Tongue (tissue), 2 donors: Measurements from ENCODE around the gene PROM2. TPM values are rescaled to one million over a fixed set of nuclear protein-coding genes. Genes with fewer than 3 reads are reported as not detected.

Experiments used
- DNase-seq: peaks from one replicate; pipeline ENCODE4 v3.0.0-alpha.2; 2015
- total RNA-seq: library from RNA; depleted of rRNA; stranded (reverse); fragments of >200 nt; gene quantifications from one replicate; pipeline ENCODE4 v1.2.3, GENCODE V29; 2014

PROM2 gene
- total RNA-seq, 1 donor from 2014 or later = 12.6 TPM

DNA sequence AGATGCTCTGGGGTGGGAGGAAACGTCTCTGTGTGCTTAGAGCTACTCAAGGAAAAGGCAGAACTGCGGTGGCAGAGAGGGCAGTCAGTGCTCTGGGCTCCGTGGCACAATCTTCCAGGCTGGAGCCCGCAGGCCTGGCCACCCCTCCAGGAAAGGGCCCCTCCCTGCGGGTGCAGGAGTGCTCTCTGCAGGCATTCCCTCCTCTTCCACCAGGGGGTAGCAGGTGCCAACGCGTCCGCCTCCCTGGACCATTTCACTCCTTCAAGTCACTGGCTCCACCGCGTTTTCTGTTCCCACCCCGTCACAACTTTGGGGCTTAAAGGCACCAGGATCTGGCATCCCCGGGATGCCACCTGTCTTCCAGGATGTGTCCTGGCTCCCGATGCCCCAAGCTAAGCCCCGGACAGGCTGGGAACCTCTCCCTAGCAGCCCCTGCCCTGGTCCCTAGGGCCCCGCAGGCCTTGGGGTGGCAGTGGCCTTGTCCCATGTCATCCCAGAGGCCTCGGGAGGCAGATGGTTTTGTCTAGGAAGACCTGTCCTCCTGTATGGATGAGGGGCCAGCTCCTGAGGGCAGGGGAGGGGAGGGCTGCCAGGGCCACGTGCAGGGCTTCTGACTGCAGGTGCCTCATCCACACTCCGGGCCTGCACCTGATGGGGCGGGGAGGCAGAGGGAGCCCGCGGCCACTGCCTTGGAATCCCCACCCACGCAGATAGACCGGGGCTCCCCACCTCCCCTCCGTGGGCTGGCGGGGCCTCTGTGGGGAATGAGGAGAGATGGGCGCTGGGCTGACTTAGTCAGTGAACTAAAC, 49.3 kb downstream of the PROM2 start:
- DNase-seq = no peak

GRCh38 chr2:95325026-95325425, 50.8 kb downstream of the PROM2 start:
- DNase-seq = no peak

- DNase-seq = no peak
These were observed 51.6 kb downstream of the PROM2 start for GRCh38 chr2:95325590-95326432.

DNA sequence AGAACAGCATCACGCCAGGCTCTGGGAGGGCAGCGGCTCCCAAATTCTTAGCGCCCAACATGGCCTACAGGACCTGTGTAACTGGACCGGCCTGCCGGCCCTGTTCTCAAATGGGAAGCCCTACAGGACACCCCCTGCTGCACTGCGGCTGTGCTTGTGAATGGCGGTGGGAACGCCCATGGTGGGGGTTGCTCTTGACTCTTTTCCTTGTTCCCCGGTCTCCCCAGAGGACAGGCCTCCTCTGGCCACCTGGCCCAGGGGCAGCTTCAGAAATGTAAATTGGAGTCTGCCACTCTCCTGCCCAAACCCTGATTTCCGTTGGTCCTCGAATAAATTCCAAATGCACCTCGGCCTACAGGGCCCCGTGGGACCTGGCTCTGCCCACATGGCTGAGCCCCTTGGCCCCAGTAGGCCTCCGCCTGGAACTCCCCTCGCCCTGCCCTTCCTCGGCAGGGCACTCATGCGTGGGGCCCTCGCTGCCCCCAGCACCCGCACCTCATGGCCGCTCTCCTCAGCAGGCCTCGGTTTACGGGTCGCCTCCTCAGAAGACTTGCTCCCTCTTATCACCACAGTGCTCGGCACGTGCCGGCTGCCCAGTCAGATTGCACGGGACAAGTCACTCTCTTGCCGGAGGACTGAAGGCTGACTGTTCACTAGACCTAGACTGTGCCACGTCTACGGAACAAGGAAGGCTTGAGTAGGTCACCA, 52.3 kb downstream of the PROM2 start:
- no peak for DNase-seq

- DNase-seq = no peak
These were observed 53.6 kb downstream of the PROM2 start for GRCh38 chr2:95327861-95328260.

GRCh38 chr2:95328358-95329125, 54.3 kb downstream of the PROM2 start:
- no peak for DNase-seq

- DNase-seq = no peak
These were observed 55.2 kb downstream of the PROM2 start for GRCh38 chr2:95329401-95329800.

DNA sequence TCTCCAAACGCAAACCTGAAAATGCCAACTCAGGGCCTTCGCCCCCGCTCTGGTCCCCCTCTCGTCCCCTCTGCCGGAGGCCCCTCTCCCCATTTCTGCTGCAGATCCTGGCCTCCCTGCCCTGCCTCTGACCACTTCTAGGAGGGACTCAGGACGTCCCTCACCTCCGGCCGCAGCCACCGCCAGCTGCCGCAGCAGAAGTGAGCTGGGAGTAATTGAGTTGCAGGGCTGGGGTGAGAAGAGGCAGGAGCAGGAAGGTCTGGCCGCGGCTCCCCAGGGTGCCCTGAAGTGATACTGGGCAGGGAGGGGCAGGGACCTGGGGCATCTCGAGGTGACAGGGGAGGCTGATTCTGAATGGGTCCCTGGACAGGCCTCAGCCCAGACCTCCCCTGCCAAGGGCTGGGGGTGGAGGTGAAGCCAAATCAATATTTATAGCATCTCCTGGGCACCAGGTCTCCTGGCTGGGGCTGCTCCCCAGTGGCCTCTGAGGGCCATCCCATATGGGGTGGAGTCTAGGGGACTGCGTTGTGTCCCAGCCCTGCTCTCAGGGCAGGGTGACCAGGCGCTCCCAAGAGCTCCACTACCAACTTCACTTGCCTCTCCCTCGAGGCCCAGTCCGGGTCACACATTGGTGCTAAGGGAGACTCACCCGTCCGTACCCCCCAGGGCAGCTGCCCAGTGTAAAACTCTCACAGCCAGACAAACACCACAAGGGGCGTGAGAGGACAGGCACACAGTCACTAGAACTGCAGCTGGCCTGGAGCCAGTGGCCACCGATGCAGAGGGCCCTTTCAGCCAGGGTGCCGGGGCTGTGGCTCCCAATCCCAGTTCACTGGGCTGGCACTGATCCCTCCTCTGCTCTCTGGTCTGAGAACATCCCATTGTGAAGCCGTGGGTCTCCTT, 55.9 kb downstream of the PROM2 start:
- no peak for DNase-seq

GRCh38 chr2:95330794-95331338, 56.6 kb downstream of the PROM2 start:
- DNase-seq = no peak

DNA sequence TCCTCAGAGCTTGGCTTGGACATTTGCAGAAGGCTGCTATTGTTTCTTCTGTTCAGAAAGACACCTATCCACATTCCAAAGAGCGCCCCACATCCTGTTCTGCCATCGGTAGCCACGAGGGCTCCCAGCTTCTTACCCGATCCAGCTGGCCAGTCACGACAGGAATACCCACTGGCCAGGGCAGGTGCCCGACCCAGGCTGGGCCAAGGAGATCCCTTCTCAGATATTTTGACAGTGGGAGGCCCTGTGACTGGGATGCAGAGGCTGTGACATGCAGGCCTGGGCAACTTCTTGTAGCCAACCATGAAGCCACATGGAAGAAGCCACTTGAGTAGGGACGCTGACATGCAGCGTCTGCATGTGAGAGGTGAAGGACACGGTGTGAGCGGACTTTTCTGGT, 57.4 kb downstream of the PROM2 start:
- no peak for DNase-seq

DNA sequence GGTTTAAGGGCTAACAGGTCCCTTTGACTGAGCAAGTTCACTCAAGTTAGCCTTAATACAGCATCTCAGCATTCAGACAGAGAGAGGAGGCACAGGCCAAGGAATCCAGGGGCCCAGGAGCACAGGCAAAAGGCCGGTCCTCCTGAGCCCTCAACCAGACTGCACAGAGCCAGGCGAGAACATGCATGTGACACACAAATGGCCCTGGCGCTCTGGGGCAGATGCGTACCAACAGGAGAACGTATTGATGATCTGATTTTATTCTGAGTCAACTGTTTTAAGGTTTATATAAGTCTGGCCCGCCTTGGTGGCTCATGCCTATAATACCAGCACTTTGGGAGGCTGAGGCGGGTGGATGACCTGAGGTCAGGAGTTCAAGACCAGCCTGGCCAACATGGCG, 57.8 kb downstream of the PROM2 start:
- DNase-seq = no peak

GRCh38 chr2:95333056-95333455, 58.8 kb downstream of the PROM2 start:
- DNase-seq = no peak

GRCh38 chr2:95333888-95334338, 59.7 kb downstream of the PROM2 start:
- peak; percentile 86 for DNase-seq

GRCh38 chr2:95334916-95335641, 60.8 kb downstream of the PROM2 start:
- DNase-seq = no peak

DNA sequence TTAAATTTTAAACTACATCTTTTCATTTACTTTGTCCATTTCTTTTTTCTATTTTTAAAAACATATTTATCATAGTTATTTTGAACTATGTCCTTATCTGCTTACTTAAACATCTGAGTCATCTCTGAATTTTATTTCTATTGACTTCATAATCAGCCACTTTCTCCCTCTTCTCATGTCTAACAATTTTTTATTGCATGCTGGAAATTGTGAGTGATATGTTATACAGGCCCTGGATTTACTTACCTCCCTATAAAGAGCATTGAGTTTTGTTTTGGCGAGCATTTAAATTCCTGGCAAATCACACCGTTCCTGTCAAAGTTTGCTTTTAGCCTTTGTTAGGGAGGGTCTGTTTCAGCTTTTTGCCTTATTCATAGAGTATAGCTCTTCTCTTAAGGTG, 62.2 kb downstream of the PROM2 start:
- DNase-seq = no peak

- no peak for DNase-seq
These were observed 63.6 kb downstream of the PROM2 start for GRCh38 chr2:95337829-95338228.
